GM11168 (cell line): Measurements from ENCODE around the gene TNPO3.

Source experiments
- in situ Hi-C: fragments of 300-500 bp; cut with MboI; formaldehyde crosslinking; loops from one replicate; pipeline ENCODE4 v1.12.0; 2022; ENCODE audit warnings: low sequenced_read_pairs; ENCODE audit not compliant: unreplicated experiment

The TNPO3 gene

GRCh38 chr7:128928882-128929788, 125.8 kb downstream of the TNPO3 start:
- in situ Hi-C loops = no loop called here

DNA sequence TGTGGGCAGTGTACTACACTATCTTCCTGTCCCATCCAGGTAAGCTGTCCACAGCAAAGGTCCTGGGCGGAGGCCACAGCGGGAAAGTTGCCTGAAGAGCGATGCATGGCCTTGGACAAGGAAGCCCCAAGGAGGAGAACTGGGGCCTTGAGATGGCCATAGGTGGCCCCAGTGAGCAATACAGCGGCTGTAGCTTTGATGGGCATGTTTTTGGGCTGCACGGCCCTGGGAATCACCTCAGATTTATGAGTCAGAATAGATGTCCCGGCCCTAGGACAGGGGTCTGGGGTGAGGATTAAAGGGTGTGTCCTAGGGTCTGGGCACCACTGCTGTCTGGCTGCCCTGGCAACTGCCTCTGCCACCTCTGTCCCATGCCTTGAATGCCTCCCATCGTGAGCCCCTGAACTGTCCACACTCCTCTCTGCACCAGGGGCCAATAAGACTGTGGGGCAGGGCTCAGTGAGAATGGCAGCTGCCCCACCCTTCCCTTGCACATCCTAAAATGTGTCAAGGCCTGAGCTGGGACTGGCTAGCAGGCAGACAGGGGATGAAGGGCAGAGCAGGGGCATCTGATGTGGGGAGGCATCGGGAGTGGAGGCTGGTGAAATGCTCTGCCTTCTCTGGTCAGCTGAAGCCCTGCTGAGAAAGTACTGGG, 126.6 kb downstream of the TNPO3 start:
- in situ Hi-C loops = no loop called here

- in situ Hi-C loops = no loop called here
Observed at GRCh38 chr7:128924707-128925588, 130.0 kb downstream of the TNPO3 start.

- in situ Hi-C loops = no loop called here
Observed at GRCh38 chr7:128923411-128923800, 131.5 kb downstream of the TNPO3 start.

DNA sequence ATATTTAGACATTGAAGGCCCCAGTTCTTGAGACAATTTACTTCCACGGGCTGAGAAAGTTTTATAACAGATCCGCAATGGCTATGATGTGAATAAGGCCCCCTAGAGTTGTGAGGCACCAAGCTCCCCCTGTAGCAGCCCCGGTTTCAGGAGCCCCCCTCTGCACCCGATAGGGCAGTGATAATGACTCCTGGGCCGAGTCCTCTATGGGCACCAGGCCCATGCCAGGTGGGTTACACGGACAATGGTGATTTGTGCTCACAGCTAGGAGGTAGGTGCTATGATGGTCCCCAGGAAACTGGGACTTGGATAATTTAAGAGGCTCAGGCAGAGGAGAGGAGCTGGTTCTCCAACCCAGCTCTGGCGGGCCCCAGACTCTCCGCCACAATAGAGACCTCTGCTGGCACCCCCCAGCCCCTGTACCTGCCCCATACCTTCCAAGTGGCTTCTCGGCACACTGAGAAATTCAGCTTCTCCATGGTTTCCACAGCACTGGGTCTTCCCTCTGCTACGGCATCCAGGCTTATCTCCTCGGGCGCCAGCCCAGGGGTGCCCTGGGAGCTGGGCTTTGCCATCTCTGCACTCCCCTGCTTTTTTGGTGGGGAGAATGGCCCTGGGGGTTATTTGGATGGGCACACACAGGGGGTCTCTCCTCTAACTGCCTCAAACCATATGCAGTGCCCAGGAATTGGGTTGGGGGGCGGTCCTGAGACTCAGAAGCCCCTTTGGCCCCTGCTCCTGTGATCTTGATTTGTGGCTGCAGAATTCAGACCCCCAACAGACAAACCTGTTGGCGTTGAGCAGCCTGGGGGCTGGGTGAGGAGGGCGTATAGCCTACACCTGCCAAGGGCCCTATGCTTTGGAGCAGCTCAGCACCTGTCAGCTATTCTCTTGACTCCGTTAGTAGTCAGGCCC, 132.2 kb downstream of the TNPO3 start:
- in situ Hi-C loops = no loop called here

- in situ Hi-C loops = no loop called here
Observed at GRCh38 chr7:128921866-128922440, 133.0 kb downstream of the TNPO3 start.

DNA sequence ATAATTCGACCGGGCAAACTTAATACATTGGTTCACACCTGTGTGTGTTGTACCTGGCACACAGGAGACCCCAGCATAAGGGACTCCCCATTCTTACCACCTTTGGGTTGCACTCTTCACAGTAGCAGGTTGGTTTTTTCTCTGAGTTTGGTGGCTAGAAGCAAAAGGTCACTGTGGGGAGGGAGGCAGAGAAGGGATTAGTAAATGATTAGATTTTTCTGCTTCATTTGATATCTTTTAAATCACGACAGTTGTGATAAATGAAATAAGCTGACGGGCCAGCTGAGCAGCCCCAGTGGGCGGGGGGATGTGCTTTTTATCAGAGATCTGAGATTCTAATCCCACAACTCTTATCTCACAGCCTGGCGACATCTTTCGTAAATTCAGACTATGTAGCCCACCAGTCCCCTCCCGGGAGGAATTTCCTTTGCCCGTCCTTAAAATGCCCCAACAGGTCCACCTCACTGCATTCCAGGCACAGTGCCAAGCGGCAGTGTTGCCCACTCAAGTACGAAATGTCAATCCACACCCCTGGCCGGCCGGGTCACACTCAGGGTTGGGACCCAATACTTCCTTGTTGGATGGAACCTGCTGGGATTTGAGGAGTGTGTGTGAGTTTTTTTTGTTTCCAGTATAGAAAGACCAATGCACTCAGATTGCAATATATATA, 133.9 kb downstream of the TNPO3 start:
- in situ Hi-C loops = no loop called here

DNA sequence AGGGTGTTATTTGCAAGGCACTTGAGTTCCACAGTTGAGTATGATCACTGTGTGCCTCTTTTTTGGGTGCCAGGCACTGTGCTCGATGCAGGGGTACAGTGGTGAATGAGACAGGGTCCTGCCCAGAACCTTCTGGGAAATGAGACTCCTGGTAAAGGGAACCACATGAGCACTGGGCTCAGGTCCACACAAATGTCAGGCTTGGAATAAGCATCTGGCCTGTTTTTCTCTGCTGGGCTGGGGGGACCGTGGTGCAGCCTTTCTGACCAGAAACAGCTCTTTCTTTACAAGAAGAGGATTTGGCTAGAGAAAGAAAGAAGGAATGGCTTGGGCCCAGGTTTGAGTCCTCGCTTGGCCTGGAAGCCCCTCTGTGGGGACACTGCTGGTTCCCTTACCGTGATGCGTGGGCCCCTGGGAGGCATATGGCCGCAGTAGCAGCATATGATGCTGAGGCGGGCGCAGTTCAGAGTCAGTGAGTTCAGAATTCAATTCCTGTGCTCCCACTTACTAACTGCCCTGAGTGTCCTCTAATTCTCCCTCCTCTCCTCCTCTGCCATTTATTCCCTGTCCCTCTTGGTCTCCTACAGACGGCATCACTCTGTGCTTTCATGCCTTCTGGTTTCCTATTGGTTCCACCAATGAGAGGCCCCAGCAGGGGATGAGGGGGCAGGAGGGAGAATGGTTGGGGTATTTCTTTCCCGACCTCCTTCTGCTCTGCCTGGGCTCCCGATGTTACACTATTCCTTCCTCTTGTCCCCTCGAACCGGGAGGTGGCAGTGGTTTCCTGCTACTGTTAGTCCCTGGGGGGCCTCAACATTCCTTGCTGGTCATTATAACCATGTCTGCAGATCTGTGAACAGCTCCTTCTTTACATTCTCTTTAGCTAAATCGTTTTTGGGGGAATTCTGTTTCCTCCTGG, 134.8 kb downstream of the TNPO3 start:
- in situ Hi-C loops = no loop called here

DNA sequence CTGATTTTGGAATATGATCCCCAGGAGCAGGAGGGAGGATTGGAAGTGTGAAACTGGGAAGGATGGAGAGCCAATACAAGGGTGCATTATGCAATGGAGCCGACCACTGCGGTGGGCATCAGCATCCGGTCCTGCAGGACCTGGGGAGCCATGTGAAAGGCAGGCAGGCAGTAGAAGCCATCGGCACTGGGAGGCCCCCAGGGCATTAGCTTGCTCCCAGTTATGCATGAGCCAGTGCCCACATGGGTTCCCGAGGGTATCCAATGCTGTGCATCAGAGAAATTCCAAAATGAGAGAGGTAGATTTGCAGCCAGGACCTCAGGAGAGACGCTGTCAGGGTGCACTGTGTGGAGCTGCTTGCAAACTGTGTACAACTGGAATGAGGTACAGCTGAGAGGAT, 135.7 kb downstream of the TNPO3 start:
- in situ Hi-C loops = no loop called here

- in situ Hi-C loops = no loop called here
Observed at GRCh38 chr7:128918016-128918665, 136.8 kb downstream of the TNPO3 start.

DNA sequence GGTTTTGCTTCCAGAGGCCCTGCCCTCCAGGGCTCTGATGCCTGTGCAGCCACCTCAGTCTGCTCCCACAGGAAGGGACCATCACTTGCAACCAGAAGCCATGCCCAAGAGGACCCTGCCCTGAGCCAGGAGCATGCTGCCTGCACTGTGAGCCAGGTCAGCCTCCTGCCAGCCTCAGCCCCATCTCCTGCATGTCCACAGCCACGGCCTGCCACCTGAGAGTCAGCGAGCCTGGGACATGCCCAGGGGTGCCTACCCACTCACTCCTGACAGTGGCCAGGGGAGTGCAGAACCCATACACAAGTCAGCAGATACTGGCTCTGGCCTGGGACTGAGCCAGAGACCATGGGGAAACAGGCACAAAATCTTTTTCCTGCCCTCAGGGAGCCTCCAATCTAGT, 137.8 kb downstream of the TNPO3 start:
- in situ Hi-C loops = no loop called here

- in situ Hi-C loops = no loop called here
Observed at GRCh38 chr7:128916643-128916915, 138.3 kb downstream of the TNPO3 start.

DNA sequence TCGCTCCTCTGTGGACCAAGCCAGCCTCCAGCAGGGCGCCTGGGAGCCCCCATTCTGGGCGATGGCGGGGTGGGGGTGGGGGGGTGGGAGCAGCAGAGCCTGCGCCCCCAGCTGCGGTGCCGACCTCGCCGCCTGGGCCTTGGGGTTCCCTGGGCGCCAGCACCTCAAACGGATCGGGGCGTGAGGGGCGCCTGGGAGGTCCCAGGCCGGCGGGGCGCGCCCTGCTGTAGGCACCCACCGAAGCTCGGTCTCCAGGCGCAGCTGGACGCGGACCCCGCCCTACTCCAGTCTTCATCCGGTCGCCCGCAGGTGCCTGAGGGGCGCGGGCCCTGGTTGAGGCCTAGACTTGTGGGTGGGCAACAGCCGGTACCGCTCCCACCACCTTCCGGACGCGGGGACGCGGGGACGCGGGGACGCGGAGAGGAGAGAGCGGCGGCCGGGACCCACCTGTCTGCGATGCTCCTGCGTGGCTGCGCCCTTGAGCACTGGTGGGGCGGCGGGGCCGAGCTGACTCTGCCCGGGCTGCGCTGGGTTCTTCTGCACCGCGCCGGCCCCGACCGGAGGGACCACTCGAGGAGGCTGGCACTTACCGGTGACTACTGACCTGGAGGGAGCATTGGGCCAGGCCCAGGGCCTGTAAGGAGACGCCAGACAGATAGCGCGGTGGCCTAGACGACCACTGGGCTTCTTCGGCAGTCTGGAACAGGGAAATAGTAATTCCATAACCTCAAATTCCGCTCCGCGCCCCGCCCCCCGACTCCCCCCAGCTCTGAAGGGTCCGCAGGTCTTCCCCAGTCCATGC, 138.9 kb downstream of the TNPO3 start:
- in situ Hi-C loops = no loop called here

- in situ Hi-C loops = no loop called here
Observed at GRCh38 chr7:128915271-128915819, 139.6 kb downstream of the TNPO3 start.

- in situ Hi-C loops = no loop called here
Observed at GRCh38 chr7:128914566-128915151, 140.3 kb downstream of the TNPO3 start.
